Bronchus fibroblast of lung (primary cell): ENCODE measurements around the gene FPGT. TPM values are rescaled to one million over a fixed set of nuclear protein-coding genes. Genes with fewer than 3 reads are reported as not detected.

Source experiments
- total RNA-seq: library from RNA; depleted of rRNA; stranded (reverse); fragments of >200 nt; gene quantifications from 2 replicates; pipeline ENCODE4 v1.2.3, GENCODE V29; 2015

FPGT gene
- 7.3 and 10.8 TPM in 2 replicates for total RNA-seq

GRCh38 chr1:74197657-74198552 is at the start of gene FPGT, which contains the start of gene LRRIQ3:
Gene FPGT (plus strand): TSS chr1:74198242. CDS start chr1:74198279, 37 bp downstream.
Gene LRRIQ3 (minus strand): TSS chr1:74198176. CDS start chr1:74183684, 14,492 bp downstream.

GRCh38 chr1:74235153-74235552 is 37.1 kb downstream of the FPGT start, which contains the start of gene TNNI3K:
Gene TNNI3K (plus strand): TSS chr1:74235387. CDS start chr1:74235452, 65 bp downstream.

Other genes starting within 250 kb of the FPGT start
- gene LRRIQ3, start 66 bp upstream of the FPGT start, total RNA-seq: 0.15 and 0.17 TPM in 2 replicates
- not detected in 2 replicates for gene TNNI3K, start 37.1 kb downstream of the FPGT start, total RNA-seq